GM13977 (cell line): ENCODE measurements around the gene MLYCD.

Experiments used
- DNase-seq: peaks from one replicate; pipeline ENCODE4 v3.0.0; 2012; ENCODE audit warnings: low spot score
- CTCF ChIP-seq: IDR thresholded peaks from 2 replicates; pipeline ENCODE4 v1.5.1; 2012; ENCODE audit warnings: mild to moderate bottlenecking, control low read depth; ENCODE audit not compliant: insufficient read depth; ENCODE audit errors: extremely low read depth, missing control alignments
- in situ Hi-C: fragments of 300-500 bp; cut with MboI; formaldehyde crosslinking; loops from one replicate; pipeline ENCODE4 v1.12.0; 2022; ENCODE audit warnings: low sequenced_read_pairs, low pct_unique_long_range_greater_than_20kb, mixed read lengths, inconsistent platforms; ENCODE audit not compliant: unreplicated experiment

The MLYCD gene

GRCh38 chr16:83942815-83943515 lies 44.0 kb downstream of the MLYCD start:
- in situ Hi-C loops: no loop called here

GRCh38 chr16:83943516-83944050 lies 44.7 kb downstream of the MLYCD start:
- no peak for TF ChIP-seq CTCF
- in situ Hi-C loops: no loop called here
- no peak for DNase-seq

More at GRCh38 chr16:83942815-83943515, 44.0 kb downstream of the MLYCD start:
- no peak for DNase-seq
- TF ChIP-seq CTCF: no peak

GRCh38 chr16:83945587-83945986 lies 46.7 kb downstream of the MLYCD start:
- no peak for DNase-seq
- TF ChIP-seq CTCF: no peak
- in situ Hi-C loops: no loop called here

GRCh38 chr16:83946154-83946780 lies 47.4 kb downstream of the MLYCD start:
- in situ Hi-C loops: no loop called here

GRCh38 chr16:83946781-83947566 lies 48.1 kb downstream of the MLYCD start:
- no peak for DNase-seq
- TF ChIP-seq CTCF: no peak
- in situ Hi-C loops: no loop called here

More at GRCh38 chr16:83946154-83946780, 47.4 kb downstream of the MLYCD start:
- TF ChIP-seq CTCF: no peak
- DNase-seq: no peak

GRCh38 chr16:83947642-83948234 lies 48.8 kb downstream of the MLYCD start:
- no peak for DNase-seq
- in situ Hi-C loops: no loop called here
- no peak for TF ChIP-seq CTCF
